Tibial nerve (tissue), 4 donors: ENCODE results near the gene MAPK8IP1. TPM values are rescaled to one million over a fixed set of nuclear protein-coding genes. Genes with fewer than 3 reads are reported as not detected.

Experiments used
- DNase-seq, 2 donors: peaks; one replicate each; pipeline ENCODE4 v3.0.0-alpha.2; 2019; ENCODE audit warnings: low spot score in 2 of 2
- H3K27ac ChIP-seq, 4 donors: fragments of 200-600 bp; sonication (generic) in 3 of 4; one replicate each; pipeline ENCODE4 v1.5.1; 2017 to 2019; ENCODE audit warnings: mild to moderate bottlenecking in 1 of 4
- H3K27me3 ChIP-seq, 2 donors: fragments of 200-600 bp; sonication (generic) in 1 of 2; one replicate each; pipeline versions ENCODE4 v1.5.1 to v1.6.0; 2017 to 2019
- H3K36me3 ChIP-seq, 3 donors: fragments of 200-600 bp; sonication (generic); one replicate each; pipeline ENCODE4 v1.5.1; 2018 to 2019
- H3K4me1 ChIP-seq, 4 donors: fragments of 200-600 bp; sonication (generic) in 3 of 4; one replicate each; pipeline ENCODE4 v1.5.1; 2017 to 2019
- H3K4me3 ChIP-seq, 4 donors: fragments of 200-600 bp; sonication (generic) in 3 of 4; one replicate each; pipeline ENCODE4 v1.5.1; 2017 to 2019; ENCODE audit warnings: mild to moderate bottlenecking in 1 of 4, moderate library complexity in 1 of 4
- H3K9me3 ChIP-seq, 4 donors: fragments of 200-600 bp; sonication (generic) in 3 of 4; one replicate each; pipeline ENCODE4 v1.5.1; 2017 to 2019
- EP300 ChIP-seq, 2 donors: sonication (generic); formaldehyde crosslinking; IDR thresholded peaks; one replicate each; pipeline ENCODE4 v1.6.1; 2017; ENCODE audit warnings: antibody characterized with exemption in 2 of 2, mild to moderate bottlenecking in 1 of 2
- POLR2A ChIP-seq, 2 donors: fragments of 450-650 bp; IDR thresholded peaks; one replicate each; pipeline ENCODE4 v1.6.1; 2017; ENCODE audit warnings: antibody characterized with exemption in 2 of 2, mild to moderate bottlenecking in 2 of 2, moderate library complexity in 2 of 2
- WGBS, 2 donors: methylation state at CpG; one replicate each; pipeline ENCODE4 v1.1.5; 2018; 5-methylcytosine and 5-hydroxymethylcytosine counted together
- total RNA-seq, 4 donors: library from RNA; depleted of rRNA; stranded (reverse); fragments of >200 nt; gene quantifications; one replicate each; pipeline ENCODE4 v1.1.0, GENCODE V29; 2016
- TF ChIP-seq, protein P1 (sequence below), 5 experiments: fragments of 200-600 bp in 3 of 5; fragments of 450-650 bp in 2 of 5; sonication (generic) in 3 of 5; IDR thresholded peaks; one replicate each; pipeline ENCODE4 v1.5.1; 2016 to 2019; ENCODE audit warnings: antibody characterized with exemption in 5 of 5, mild to moderate bottlenecking in 3 of 5, moderate library complexity in 2 of 5

Gene MAPK8IP1
- total RNA-seq, 4 donors from 2014 or later = 165 to 298 (median 230) TPM

DNA sequence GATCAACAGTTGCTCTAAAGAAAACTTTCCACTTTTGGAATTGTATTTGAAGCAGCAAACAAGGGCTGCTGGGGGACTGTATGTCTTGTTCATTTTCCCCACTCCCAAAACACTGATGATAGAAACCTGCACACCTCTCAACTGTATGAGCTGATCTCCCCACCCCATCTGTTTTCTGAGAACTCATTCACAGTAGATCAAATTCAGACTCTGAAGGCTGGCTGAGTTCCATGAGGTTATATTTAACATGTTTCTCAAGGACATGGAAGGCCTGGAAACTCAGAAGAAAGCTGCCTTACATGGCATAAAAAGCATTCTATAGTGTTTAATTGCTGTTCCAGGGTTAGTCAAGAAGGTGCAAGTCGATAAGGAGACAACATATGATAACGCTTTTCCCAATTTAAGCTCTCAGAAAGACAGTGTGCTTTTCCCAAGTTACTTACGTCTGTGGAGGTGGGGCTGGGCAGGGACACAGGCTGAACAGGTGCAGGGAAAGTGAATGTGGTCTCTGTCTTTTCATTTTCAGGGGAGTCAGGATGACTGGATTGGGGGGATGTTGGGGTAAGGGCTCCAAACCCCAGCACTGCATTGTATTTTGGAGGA is 60.0 kb downstream of the MAPK8IP1 start:
- H3K27me3 ChIP-seq = no peaks in the 10 kb centered on the region
- no peak overlapping the region for H3K4me3 ChIP-seq
- DNase-seq = no peak
- no peaks in the 10 kb centered on the region for H3K9me3 ChIP-seq
- peaks cover 0 to 96% (median 9%) of the 10 kb centered on the region in 3 donors for H3K36me3 ChIP-seq
- TF ChIP-seq EP300 (IDR thresholded peaks at IDR 0.05) (no peak), POLR2A (IDR thresholded peaks at IDR 0.05) (no peak)
- TF ChIP-seq, protein P1, sequence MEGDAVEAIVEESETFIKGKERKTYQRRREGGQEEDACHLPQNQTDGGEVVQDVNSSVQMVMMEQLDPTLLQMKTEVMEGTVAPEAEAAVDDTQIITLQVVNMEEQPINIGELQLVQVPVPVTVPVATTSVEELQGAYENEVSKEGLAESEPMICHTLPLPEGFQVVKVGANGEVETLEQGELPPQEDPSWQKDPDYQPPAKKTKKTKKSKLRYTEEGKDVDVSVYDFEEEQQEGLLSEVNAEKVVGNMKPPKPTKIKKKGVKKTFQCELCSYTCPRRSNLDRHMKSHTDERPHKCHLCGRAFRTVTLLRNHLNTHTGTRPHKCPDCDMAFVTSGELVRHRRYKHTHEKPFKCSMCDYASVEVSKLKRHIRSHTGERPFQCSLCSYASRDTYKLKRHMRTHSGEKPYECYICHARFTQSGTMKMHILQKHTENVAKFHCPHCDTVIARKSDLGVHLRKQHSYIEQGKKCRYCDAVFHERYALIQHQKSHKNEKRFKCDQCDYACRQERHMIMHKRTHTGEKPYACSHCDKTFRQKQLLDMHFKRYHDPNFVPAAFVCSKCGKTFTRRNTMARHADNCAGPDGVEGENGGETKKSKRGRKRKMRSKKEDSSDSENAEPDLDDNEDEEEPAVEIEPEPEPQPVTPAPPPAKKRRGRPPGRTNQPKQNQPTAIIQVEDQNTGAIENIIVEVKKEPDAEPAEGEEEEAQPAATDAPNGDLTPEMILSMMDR (IDR thresholded peaks at IDR 0.05) = no peak
- H3K27ac ChIP-seq = no peak overlapping the region
- WGBS, 2 donors = 81 to 89% methylated on average over 3 of the region's 3 CpGs
- H3K4me1 ChIP-seq = peaks cover 0 to 12% (median 0%) of the 10 kb centered on the region in 4 donors

DNA sequence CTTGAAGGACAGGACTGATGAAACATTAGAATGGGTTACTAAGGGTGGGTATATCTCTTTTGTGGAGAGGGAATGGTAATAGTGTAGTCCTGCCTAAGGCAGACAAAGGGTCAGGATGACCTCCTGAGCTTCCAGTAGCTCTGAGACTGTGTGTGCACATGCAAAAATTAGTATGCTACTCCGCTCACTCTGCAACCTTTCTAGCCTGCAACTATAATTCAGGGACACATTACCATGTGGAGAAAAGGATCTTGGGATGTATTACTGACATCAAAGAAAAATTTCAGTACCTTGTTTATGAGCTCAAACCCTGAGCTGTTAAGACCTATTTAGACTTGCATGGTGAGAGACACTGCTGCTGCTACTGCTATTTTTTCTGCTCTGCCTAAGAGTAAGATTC is 62.4 kb downstream of the MAPK8IP1 start:
- Histone ChIP-seq H3K4me1 (peaks cover 0 to 12% (median 0%) of the 10 kb centered on the region in 4 donors), H3K27ac (no peak overlapping the region), H3K4me3 (no peak overlapping the region), H3K9me3 (no peaks in the 10 kb centered on the region), H3K27me3 (no peaks in the 10 kb centered on the region), H3K36me3 (peaks cover 0 to 94% (median 9%) of the 10 kb centered on the region in 3 donors)
- WGBS, 2 donors = 88 to 100% methylated on average over 1 of the region's 1 CpG
- no peak for DNase-seq
- no peak for TF ChIP-seq POLR2A (IDR thresholded peaks at IDR 0.05)
- TF ChIP-seq EP300 (IDR thresholded peaks at IDR 0.05) = no peak
- TF ChIP-seq, protein P1 (IDR thresholded peaks at IDR 0.05) = no peak

DNA sequence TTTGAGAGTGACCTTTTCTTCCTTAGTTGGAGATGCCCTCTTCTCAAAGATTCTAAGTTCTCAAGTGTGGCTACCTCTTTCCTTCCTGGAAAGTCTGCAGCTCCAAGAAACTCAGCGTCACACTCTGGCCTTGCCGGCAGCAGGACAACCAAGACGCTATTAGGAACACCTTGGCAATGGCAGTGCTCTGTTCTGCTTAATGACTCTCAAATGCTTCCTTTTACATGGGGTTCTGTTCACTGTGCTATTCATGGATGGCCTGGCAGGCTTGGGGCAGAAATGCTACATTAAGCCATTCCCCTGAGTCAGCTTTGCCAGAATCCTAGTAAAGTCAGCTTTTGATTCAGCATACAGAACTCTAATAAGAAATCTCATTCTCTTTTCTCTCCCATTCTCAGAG is 62.9 kb downstream of the MAPK8IP1 start:
- TF ChIP-seq, protein P1 (IDR thresholded peaks at IDR 0.05) = no peak
- no peak for TF ChIP-seq POLR2A (IDR thresholded peaks at IDR 0.05)
- TF ChIP-seq EP300 (IDR thresholded peaks at IDR 0.05) = no peak
- 76 to 79% methylated on average over 3 of the region's 3 CpGs for WGBS, 2 donors
- DNase-seq = no peak
- Histone ChIP-seq H3K27ac (no peak overlapping the region), H3K27me3 (no peaks in the 10 kb centered on the region), H3K4me3 (no peak overlapping the region), H3K4me1 (peaks cover 0 to 12% (median 0%) of the 10 kb centered on the region in 4 donors), H3K36me3 (peaks cover 0 to 93% (median 9%) of the 10 kb centered on the region in 3 donors), H3K9me3 (no peaks in the 10 kb centered on the region)

- Histone ChIP-seq H3K27me3 (no peaks in the 10 kb centered on the region), H3K4me1 (peaks cover 0 to 12% (median 0%) of the 10 kb centered on the region in 4 donors), H3K27ac (no peak overlapping the region), H3K36me3 (peaks cover 0 to 85% (median 9%) of the 10 kb centered on the region in 3 donors), H3K9me3 (no peaks in the 10 kb centered on the region), H3K4me3 (no peak overlapping the region)
- DNase-seq = peak in 1 of 2 donors; percentile 21
- 79 to 88% methylated on average over 1 of the region's 1 CpG for WGBS, 2 donors
- TF ChIP-seq EP300 (IDR thresholded peaks at IDR 0.05) (peak in 1 of 2 donors; percentile 18), POLR2A (IDR thresholded peaks at IDR 0.05) (no peak)
- TF ChIP-seq, protein P1 (IDR thresholded peaks at IDR 0.05) = no peak
These were observed 64.5 kb downstream of the MAPK8IP1 start for GRCh38 chr11:45949992-45950407.

Other genes starting within 250 kb of the MAPK8IP1 start
- gene CHST1, start 220.0 kb upstream of the MAPK8IP1 start, total RNA-seq = 1 to 10 TPM; 1.2 to 3.6 (median 1.6) TPM
- gene SLC35C1, start 80.5 kb upstream of the MAPK8IP1 start, total RNA-seq = 10 to 100 TPM; 20.5 to 33.5 (median 27.2) TPM
- 10 to 100 TPM; 48.8 to 96.4 (median 54.6) TPM for gene CRY2, start 38.2 kb upstream of the MAPK8IP1 start, total RNA-seq
- 1 to 10 TPM in 2 of 4 donors, not detected in 2; 1.0 to 7.2 TPM for gene FREY1, start 21.6 kb downstream of the MAPK8IP1 start, total RNA-seq
- gene PEX16, start 32.2 kb downstream of the MAPK8IP1 start, total RNA-seq = 10 to 100 TPM; 33.9 to 38.4 (median 36.5) TPM
- not detected for gene LARGE2, start 37.0 kb downstream of the MAPK8IP1 start, total RNA-seq
- 10 to 100 TPM; 30.4 to 58.5 (median 49.4) TPM for gene PHF21A, start 235.8 kb downstream of the MAPK8IP1 start, total RNA-seq